GM18909 (cell line): ENCODE results near the gene DCPS.

ENCODE experiments used
- ATAC-seq: cut with Tn5 transposase; IDR thresholded peaks from one replicate; pipeline ENCODE4 v1.9.1; 2021; ENCODE audit warnings: mild to moderate bottlenecking; ENCODE audit not compliant: unreplicated experiment, poor library complexity

DCPS gene

DNA sequence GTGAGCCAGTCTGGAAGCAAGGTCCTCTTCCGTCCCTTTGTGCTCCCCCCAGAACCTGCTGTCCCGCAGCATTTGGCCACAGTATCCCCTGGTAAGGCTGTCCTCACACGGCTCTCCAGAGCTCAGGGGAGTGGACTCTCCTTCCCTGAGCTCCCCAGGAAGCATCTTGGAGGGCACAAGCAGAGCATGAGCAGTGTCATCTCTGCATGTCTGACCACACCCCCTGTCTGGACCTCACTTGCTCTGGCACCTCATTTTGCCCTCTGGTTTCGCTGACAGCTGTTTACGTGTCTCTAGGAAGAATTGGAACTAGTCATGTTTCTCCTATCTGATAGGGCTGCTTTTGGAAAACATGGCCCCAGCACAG is 15.5 kb downstream of the DCPS start:
- no peak for ATAC-seq

DNA sequence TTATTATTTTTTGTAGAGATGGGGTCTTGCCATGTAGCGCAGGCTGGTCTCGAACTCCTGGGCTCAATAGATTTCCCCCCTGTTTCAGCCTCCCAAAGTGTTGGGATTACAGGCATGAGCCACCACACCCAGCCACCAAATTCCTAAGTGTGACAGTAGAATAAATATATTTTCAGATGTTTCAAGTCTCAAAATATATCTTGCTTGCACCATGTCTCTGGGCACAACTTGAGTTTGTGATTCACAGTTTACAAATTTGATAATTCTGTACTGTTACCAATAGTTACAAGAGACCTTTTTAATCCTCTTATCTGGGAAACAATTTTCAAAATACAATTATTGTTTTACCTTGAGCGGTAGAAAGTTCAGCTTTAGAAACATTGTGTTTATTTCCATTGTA is 19.1 kb downstream of the DCPS start:
- no peak for ATAC-seq

DNA sequence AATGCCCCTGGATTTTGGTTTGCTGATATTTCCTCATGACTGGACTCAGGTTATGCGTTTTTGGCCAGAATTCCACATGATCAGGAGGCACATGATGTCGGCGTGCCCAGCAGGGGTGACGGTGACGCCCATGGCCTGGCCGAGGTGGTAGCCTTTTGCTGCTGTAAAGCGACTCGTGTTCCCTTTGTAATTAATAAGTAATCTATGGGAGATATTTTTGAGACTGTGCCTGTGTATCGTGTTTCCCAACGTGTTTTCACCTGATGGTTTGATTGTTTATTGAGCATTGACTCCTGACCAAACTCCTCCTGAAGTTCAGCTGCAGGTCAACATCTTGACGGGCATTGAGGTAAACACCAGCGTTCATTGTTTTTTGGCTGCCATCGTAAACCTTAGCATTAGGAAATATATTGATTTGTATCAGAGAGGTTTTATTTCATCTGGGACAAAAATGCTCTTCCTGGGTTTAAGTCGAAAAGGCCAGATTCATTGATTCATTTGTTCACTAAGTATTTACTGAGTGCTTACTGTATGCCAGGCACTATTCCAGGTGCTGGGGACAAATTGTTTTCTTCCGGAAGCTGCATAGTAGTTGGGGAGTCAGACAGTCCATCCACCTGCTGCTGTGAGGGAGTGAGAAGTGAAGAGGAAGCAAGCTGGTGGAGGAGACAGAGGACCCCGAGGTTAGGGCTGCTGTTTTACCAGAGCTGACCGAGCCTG is 23.6 kb downstream of the DCPS start:
- ATAC-seq = no peak

DNA sequence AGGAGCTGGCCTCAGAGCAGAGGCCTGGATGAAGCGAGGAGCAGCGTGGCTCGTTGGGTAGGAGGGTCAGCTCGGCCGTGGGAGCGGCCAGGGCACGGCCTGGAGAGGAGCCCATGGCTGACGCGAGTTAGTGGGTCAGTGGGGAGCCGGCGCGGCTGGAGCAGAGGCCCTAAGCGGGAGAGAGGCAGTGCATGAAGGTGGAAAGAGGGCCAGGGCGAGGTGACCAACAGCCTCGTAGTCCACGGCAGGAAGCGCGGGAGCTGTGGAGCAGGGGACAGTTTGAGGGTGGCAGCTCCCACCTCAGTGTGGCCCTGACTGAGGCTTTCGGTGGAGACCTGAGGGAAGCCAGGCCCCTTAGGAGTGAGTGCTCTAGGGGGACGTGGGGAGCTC is 24.1 kb downstream of the DCPS start:
- ATAC-seq = no peak

DNA sequence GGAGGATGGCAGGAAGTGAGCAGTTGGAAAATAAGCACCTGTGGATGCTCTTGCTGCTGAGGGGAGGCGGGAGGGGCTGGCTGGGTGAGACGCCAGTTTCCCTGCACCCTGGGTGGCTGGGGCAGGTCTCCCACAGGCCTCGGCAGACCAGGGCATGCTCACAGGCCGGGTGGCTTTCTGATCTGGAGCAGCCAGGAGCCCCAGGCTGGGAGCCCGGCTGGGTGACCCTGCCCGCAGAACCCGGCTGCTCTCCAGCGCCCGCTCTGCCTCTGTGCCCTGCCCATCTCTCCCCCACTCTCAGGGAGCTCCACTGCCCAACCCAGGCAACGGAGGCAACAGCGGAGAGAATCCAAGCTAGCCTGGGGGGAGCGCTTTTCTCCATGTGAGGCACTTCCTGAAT is 24.6 kb downstream of the DCPS start:
- ATAC-seq = no peak

DNA sequence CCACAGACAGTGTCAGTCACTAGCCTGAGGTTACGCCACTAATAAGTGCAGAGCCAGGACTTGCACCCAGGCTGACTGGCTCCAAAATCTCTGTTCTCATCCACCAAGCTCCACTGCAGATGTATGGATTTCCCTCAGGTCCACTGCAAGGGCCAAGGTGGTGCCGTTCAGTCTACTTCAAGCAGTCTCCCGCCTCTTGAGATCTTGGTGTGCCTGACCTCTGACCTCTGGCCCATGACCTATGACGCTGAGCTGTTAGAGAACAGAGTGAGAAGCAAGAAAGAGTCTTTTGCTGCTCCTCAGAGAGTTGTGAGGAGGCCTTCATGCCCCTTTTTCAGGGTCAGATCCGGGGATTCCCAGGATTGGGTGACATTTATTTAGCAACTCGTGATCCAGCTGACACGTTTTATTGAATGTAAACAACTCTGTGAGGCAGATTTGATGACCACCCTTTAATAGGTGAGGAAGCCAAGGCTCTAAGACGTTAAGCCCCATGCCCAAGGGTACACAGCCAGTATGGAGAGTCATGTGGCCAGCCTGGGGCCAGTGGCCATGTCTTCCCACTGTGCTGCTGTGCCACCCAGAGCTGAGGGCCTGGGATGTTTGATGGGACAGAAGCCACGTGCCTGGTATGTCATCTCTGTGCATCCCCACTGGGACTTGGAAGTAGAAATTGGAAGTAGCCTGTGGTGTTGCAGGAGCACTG is 25.2 kb downstream of the DCPS start:
- ATAC-seq = no peak

DNA sequence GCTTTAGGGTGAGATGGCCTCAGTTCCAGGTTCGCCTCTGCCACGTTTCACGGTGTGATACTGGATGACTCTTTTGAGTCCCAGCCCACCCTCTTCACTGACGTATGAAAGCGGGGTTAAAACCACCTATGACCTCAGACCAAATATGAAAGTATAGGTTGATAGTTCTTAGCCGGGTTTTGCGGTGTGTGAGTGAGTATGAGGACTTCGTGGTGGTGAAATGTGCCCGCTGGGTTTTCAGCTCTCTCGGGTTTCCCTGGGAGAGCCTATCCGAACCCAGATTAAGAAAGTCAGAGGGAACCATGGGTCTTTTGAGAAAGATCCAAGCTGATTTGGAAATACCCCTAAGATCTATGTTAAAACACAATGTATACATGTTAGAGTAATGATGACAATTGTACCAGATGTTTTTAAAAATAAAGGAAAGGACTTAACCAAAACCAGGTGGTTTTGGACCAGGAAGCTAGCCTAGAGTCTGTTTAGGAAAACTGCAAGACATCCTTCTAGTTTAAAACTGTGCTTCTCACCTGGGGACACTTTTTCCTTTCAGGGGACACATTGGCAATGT is 25.9 kb downstream of the DCPS start:
- no peak for ATAC-seq

DNA sequence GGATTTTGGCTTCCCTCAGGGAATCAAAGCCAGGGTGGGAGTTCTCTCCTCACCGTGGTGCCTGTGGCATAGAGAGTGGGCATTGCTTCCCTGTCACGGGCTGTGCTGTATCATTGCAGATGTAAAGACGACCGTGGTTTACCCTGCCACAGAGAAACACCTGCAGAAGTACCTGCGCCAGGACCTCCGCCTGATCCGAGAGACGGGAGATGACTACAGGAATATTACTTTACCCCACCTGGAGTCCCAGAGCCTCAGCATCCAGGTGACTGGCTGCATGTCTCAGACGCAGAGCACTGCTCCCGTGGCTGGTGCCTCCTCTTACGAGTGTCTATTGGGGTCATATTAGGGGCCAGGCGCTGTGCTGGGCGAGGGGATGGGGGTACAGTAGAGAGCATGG is 27.4 kb downstream of the DCPS start:
- no peak for ATAC-seq

DNA sequence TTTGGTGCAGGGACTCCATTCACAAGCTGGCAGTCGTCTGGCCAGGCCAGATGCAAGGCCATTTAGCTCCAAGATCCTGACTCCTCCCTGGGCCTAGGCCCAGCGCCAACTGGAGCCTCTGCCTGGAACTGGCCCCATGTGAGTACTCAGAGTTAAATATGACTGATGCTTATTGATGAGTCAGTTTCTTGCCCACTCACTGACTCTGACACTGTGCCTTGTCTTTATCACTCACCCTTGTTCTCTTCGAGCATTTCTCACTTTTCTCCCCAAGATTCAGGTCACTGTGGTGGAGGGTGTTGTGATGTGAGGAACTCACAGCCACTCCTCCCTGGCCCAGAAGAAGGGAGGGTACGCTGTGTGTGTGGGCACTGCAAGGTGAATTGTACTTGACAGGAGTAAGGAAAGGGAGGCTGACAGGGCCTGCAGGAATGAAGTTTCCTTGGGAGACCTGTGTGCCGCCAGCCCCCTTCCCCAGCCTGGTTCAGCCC is 28.4 kb downstream of the DCPS start:
- no peak for ATAC-seq

DNA sequence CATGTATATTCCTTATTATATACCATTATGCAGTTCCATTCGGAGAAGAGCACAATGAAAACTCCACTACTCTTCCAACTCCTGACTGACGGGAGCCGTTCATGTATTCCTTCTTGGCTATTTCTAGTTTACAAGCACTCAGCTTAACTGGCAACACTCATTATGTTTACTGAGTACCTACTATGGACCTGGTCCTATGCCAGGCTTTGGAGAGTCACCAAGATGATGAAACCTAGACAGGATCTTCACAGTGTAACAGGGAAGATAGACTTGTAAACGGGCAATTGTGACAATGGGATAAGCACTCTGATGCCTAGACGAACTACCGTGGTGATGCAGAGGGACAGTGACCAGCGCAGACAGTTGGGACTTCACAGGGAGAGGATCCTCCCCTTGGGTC is 29.3 kb downstream of the DCPS start:
- ATAC-seq = no peak

DNA sequence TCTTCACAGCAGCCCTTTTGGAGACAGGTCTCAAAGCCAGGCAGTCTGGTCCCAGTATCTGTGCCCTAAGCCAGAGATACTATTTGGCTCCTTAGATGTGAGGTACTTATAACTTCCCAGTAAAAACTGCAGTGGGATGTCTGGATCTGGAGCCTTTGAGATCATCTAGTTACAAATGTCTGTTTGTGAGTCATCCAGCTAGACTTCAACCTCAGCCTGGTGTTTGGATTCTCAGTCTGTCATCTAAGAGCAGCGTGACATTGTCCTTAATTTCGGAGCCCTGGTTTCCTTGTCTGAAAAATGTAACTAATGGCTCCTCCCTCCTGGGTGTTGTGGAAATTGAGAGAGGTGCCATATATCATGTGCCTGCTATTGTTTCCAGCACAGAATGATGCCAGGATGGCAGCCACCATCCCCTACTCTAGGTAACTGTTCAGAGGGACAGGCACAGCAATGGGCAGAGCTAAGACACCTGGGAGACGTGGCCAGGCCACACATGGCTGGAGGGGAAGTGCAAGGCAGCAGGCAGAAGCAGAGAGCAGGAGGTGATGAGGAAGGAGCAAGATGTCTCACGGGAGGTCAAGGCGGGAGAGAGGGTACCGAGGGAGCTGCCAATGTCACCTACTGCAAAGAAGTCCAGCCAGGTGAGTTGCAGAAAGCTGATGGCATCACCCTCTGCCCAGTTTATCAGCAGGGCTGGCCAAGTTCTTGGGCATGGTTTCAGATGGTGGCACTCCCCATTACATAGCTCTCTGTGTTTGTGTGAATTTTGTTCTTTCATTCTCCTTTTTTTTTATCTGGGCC is 31.0 kb downstream of the DCPS start:
- no peak for ATAC-seq

DNA sequence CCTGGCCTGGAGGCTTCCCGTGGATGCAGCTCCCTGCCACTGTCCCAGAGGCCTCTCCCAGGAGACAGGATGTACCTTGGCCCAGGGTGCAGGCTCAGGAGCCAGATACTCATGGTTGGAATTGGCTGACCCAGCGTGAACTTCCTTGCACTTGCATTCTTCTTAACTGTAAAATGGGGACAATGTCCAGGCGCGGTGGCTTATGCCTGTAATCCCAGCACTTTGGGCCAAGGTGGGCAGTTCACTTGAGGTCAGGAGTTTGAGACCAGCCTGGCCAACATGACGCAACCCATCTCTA is 31.6 kb downstream of the DCPS start:
- no peak for ATAC-seq

DNA sequence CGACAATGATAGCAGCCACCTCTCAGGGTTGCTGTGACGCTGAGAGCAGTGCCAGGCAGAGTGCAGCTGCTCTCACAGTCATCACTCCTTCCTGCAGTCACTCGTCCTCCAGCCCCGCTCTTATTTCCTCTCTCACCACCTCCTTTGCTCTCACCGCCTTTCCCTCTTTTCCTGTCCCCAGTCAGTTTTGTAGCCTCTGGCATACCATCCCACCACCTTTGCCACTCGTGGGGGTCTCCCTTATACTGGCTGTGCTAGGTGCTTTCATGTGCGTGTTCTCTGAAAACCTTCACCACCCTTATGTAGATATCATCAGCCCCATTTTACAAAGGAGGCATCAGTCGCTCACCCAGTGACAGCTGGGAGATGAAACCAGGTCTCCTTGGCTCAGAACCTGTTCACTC is 32.3 kb downstream of the DCPS start:
- ATAC-seq = no peak

DNA sequence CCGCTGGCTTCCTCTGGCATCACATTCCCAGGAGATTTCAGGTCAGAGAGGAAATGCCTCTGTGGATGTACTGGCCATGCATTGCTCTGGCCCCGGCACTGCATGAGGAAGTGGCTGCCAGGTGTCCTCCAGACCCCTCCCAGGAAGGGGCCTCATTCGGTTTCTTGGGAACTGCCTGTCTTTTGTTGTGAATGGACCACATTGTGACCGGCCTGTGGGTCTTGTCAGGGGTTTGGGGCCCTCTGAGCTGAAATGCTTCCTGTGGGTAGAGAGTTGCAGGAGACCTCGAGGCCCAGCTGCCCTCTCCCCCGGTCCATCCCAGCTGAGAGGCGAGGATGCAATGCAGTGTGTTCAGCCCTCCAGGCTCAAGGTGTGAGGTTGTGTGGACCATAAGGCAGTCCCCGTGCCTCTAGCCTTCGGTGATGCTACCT is 32.8 kb downstream of the DCPS start:
- ATAC-seq = no peak

DNA sequence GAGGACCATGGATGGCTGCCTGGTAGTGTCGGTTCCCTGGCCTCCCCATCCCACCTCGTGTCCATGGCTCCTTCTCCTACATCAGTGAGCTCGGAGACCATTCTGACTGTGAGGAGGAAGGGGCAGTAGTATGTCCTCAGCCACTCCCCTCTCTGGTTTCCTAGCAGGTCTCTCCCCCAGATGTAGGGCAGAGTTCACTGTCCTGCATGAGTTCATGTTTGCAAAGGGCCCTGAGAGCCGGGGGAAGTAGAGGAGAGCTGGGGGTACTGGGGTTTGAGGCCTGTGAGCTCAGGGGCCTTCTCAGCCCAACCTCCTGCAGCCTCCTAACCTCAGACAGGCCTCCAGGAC is 33.2 kb downstream of the DCPS start:
- no peak for ATAC-seq

DNA sequence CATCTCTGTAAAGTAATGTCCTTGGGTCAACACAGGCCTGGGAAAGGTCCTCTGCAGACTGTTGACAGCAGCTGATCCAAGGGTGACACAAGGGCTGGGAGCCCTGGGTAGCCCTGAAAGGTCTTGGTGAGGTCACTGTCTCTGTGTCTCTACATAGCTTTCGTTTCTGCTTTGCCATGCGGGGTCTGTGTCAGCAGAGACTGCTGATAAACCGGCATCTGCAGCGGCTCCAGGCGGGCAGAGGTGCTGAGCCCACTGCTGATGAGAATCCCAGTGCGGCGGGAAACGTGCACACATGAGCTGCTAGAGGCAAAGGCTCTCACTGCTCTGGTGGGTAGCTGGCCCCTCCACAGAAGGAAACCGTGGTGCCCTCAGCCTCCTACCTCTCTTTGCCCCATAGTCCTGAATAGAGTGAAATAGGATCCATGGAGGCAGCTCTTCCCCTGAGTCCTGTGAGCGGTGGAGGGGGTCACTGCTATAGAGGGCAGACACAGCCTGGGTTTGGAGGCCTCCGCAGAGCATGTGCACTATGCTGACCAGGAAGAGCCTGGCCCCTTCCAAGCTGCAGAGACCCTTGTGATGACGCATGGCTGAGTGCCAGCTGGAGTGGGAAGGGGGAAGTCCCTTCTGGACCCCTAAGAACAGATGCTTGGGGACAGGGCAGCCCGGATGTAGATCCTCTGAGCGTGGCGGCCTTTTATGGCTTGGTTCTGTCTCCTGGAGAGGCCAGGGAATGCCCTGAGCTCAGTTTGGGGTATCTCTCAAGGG is 33.8 kb downstream of the DCPS start:
- ATAC-seq = no peak

DNA sequence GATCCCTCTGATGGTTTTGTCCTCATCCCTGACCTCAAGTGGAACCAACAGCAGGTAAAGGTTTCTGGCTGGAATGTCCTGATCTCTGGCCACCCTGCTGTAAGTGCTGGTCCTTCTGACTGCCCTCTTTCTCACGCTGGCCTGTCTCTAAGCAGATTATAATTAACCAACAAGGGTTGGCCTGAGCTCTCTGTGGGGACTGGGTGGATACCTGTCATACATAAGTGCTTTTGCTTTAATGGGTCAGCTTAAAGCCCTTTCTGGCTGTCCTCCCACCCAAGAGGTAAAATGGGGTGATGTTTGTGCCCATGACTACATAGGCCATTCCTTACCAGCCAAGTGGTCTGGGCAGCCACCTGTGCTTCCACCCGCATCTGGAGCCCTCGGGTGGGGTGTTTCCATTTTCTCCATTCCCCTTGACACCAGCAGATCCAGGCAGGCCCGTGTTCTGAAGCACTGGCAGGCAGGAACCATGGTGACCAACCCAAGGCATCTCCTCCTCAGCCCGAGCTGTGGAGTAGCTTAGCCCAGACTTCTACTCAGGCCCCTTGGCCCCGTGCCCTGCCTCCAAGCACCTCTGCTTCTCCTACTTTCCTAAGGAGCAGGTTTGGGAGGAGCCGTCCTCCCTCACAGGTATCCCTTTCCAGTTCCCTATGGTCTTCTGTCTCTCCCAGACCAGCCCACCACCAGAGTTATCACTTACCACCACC is 34.6 kb downstream of the DCPS start:
- no peak for ATAC-seq

DNA sequence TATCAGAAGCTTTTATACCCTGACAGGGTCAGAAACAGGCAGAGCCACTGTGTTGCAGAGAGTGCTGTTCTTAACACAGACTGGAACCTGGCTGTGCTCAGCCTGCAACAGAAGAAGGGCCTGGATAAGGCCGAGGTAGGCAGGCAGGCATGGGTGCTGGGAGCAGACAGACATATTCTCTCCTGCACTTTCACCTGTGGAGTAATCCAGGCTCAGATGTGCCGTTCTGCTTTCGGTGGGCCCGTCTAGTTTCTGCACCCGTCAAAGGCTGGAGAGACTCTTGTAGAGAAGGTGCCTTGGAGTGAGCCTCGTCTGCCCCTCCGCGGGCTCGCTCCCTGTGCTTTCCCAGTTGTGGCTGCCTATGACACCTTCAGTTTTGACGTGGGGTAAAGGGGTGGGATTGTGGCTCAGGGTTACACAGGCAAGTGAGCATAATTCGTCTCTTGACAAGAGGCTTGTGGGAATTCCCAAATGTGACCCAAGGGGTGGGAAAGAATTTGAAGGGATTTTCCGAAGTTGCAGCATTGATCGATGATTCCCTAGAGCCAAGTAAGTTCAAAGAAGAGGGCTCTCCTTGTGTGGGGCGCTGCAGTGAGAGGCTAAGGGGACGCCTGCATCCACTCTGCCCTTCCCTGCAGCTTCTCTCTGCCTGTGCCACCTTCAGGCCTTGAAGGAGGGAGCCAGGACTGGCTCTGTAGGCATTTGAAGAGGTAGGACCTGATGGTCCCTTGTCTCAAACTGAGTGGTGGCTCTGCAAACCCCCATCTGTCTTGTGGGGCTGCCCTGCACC is 35.4 kb downstream of the DCPS start:
- no peak for ATAC-seq

DNA sequence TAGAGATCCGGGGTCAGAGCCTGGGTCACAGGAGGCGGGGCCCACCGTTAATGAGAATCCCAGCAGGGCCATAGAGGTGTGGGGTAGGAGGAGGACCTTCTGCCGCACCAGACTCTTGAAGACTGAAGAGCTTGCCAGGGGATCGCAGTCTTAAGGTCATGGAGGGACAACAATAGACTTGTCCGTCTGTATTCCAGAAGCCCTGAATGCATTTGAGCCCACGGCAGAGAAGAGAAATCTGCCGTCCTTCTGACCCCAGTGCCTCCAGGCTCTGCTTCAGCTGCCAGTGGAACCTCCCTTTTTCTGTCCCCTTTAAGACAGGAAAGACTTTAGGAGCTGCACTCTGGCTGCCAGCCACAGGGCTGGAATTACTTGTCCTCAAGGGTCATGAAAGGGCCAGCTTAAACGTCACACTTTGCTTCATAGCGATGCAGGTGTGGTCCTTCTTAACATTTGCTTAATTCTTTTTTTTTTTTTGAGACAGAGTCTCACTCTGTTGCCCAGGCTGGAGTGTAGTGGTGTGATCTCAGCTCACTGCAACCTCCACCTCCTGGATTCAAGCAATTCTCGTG is 36.1 kb downstream of the DCPS start:
- ATAC-seq = no peak
